ENCODE results near the gene BCR.
"Not testable (repeated sequence)": the region's sequence is repeated elsewhere in the genome, so short reads cannot be mapped to it uniquely, and the experiment has no call there.

The BCR gene

DNA sequence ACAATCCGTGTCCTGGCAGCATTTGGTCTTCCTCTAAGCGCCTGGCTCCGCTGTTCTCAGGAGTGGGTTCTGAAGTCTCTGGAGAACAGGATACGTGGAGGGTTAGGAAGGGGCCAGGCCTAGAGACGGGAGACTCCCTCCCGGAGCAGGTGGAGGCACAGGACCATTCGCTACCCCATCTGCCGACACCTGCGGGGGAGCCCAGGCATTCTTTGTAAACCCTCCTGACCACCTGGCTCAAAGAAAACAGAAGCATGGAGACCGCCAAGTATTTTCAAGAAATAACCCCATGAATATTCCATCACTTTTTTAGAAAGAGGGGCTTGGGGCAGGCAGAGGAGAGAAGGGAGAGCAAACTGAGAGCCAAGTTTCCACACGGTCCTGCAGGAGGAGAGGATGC lies 136.3 kb downstream of the BCR start:
- not testable (repeated sequence) for DNase-seq (ENCODE audit: low read depth in 2 of 2)

DNA sequence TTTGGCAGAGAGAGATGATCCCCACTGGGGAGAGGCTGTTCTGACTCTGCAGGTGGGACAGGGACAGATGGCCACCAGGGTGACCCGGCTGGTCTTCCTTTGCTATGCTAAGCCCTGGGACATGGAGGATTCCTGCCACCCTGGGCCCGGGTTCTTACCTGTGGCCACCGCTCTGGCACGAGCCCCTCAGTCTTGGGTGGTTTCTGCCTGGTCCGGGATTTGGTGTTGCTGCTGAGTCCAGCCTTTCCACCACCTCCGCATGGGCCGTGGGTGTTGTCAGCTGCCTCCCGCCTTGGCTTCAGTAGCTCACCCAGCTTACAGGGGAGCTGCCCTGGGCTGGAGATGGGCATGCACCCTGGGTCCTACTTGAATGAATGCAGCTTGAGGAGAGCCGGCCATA lies 138.0 kb downstream of the BCR start:
- not testable (repeated sequence) for DNase-seq (ENCODE audit: low read depth in 2 of 2)

DNA sequence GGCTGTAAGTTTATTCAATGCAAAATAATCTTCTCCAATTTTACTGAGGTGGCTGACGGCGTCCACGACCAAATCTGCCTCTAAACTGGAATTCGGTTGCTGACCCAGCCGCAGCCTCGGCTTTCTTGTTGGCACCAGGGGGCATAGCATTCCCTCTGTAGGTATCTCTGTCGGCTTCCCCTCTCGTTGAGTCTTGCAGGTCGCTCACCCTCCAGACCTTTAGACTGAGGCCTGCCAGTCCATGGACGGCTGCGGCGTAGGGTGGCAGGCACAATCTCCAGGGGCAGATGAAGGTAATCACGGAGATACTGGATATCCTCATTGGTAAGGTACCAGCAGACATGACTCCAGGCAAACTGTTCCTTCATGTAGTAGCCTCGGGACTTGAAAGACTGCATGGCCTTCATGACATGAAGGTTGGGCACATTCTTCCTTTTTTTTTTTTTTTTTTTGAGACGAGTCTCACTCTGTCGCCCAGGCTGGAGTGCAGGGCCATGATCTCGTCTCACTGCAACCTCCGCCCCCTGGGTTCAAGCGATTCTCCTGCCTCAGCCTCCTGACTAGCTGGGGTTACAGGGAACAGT lies 142.3 kb downstream of the BCR start:
- DNase-seq (ENCODE audit: low read depth in 2 of 2) = not testable (repeated sequence)

DNA sequence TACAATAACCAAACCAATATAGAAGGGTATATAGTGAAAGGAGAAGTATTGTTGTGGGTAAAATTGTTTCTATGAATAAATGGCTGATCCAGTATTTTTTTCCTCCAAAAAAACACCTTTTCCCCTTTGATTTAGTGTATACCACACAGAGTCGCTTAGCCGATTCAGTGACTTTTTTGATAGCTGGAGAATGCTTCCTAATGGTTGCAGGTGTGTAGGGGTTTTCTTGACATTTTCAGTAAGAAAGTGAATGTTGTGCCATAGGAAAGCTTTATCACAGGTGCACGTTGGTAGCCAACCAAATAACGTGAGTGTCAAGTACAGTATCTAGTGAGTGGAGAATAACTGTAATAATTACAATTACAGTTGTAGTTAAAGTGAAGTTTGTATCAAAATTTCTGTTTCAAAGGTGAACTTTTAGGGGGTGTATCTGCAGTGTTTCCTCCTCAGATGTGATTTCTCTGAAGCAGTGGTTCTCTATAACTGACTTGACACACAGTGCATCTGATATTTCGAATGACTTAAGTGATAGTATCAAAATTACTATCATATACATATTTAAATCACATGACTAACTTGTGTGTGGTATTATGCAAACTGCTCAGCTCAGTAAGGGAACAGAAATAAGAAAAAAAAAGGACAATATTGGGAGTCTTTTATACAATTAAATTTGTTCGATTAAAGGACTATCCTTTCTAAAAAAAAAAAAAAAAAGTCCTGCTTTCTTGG lies 143.8 kb downstream of the BCR start:
- DNase-seq (ENCODE audit: low read depth in 2 of 2) = not testable (repeated sequence)

DNA sequence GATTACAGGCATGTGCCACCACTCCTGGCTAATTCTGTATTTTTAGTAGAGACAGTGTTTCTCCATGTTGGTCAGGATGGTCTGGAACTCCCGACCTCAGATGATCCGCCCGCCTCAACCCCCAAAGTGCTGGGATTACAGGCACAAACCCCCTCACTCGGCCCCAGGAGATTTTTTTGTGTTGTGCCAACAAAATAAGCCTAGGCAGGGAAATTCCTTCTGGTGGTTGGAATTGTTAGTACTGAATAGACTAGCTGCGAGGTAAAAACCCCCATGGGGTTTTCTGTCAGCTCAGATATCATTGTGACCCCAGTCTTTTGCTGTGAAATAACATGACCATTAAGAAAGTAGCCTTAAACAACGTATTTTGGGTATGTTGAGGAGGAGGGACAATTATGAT lies 144.9 kb downstream of the BCR start:
- no peak for DNase-seq (ENCODE audit: low read depth in 2 of 2)

GRCh38 chr22:23333822-23334221 lies 153.5 kb downstream of the BCR start:
- DNase-seq (ENCODE audit: low read depth in 2 of 2) = not testable (repeated sequence)

DNA sequence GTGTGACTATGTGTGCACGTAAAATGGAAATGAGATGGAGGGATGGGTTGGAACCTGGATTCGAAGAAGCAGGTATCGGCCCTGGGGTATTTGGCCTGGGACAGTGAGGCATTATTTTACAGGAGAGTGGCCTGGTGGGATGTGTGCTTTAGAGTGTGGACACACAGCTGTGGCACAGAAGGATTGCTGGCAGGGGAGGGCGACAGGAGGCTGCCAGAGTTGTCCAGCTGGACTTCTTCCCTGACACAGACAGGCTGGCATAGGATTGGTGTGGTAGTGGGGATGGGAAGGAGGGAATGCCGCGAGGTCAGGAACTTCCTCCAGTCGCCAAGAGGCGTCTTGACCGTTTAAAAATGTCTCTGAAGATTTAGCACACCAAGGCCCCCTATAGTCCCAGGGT lies 157.4 kb downstream of the BCR start:
- not testable (repeated sequence) for DNase-seq (ENCODE audit: low read depth in 2 of 2)

- not testable (repeated sequence) for DNase-seq (ENCODE audit: low read depth in 2 of 2)
These were observed 161.8 kb downstream of the BCR start for GRCh38 chr22:23341942-23342695.

DNA sequence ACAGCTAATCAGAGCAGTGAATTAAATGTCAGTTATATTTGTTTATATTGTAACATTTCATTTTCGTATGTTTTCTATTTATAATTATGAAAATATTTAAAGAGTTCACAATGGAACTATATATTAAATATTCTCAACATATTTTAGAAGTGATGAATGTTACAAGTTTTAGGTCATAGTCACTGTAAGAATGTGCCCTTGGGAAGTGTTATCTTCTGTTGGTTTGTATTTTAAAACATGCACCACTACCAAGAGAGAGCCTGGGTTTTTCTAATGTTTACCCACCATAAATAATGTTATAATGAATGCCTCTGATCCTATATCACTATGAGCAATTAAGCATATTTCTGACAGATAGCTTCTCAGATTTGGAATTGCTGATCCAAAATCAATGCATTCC lies 171.0 kb downstream of the BCR start:
- DNase-seq (ENCODE audit: low read depth in 2 of 2) = no peak

DNA sequence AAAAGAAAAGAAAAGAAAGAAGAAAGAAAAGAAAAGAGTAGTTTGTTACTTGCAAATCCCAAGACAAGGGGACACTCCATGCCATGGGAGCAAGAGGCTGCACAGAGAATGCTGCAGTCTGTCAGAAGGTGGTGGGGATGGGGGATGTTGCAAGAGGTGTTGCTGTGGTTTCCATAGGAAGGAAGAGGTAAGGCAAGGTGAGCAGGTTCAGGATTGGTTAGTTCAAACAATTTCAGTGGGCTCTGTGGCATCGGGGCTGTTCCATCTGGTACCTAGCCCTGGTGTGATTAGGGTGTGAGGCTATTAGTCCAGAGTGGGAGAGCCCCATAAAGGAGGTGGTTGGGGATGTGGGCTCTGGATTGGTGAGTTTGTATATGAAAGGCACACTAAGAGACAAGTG lies 172.7 kb downstream of the BCR start:
- DNase-seq (ENCODE audit: low read depth in 2 of 2) = no peak

GRCh38 chr22:23353696-23354095 lies 173.4 kb downstream of the BCR start:
- DNase-seq (ENCODE audit: low read depth in 2 of 2) = no peak

DNA sequence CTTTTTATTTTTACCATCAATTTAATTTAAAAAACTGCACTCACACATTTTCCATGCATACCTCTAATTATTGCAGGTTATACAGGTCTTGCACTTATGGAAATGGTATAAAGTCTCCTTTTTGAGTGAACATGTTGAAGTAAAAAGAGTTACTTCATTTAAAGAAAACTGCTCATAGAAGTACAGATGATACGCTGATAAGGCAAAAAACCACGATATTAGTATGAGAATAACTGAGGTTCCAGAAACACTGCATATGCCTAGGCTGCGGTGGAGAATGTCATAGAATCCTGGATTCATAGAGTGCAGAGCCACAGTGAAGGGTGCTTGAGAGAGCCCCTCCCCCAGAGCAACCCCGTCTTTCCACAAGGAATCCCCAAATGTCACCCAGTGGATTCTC lies 175.8 kb downstream of the BCR start:
- DNase-seq (ENCODE audit: low read depth in 2 of 2) = no peak

GRCh38 chr22:23357053-23357452 lies 176.7 kb downstream of the BCR start:
- no peak for DNase-seq (ENCODE audit: low read depth in 2 of 2)

DNA sequence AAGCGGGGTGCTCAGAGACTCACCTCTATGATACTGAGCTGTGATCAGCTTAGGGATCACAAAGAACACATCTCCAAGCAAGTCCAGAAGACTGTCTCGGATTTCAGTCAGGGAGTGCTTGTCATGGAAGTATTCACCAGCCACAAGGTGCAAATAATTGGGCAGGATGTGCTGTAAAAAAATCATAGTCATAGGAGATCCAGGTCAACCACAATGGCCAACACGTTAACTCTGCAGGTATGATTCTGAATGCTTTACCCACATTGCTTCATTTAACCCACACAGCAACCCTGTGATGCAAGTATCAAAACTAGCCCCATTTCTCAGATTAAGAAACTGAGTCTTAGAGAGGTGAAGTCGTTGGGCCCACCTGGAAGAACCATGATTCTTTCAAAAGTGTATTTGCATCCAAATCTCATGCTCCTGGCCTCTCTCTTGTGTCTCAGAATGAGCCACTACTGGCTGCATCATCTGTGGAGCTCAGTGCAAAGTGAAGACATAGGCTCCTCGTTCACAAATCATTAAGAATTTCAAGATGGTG lies 179.3 kb downstream of the BCR start:
- no peak for DNase-seq (ENCODE audit: low read depth in 2 of 2)

GRCh38 chr22:23361676-23362075 lies 181.4 kb downstream of the BCR start:
- DNase-seq (ENCODE audit: low read depth in 2 of 2) = no peak

DNA sequence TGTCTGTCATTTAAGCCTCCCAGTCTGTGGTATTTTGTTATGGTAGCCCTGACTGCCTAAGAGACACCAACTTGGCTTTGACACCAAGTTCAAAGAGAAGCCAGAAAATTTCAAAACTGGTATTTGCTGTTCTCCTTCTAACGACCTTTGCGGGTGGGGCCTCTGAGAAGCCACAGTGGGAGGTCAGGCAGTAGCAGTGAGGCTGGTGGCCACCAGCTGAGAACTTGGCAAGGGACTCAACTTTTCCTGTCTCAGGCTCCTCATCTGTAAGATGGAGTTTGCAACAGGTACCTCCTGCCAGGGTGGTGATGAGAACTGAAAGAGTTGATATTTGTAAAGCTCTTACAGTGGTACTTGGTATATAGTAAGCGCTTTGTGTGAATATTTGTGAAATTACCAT lies 183.4 kb downstream of the BCR start:
- no peak for DNase-seq (ENCODE audit: low read depth in 2 of 2)

DNA sequence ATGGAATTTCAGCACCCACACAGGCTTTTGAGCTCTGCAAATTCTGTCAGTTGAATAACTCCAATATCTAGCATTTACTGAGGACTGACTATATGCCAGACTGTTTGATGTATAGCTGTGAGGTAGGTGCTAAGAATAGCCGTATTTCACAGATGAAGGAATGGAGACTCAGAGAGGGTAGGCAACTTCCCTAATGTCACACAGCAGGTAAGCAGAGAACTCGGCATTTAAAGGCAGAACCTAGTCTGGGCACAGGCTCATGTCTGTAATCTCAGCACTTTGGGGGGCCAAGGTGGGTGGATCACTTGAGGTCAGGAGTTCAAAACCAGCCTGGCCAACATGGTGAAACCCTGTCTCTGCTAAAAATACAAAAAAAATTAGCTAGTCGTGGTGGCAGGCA lies 184.1 kb downstream of the BCR start:
- DNase-seq (ENCODE audit: low read depth in 2 of 2) = no peak

DNA sequence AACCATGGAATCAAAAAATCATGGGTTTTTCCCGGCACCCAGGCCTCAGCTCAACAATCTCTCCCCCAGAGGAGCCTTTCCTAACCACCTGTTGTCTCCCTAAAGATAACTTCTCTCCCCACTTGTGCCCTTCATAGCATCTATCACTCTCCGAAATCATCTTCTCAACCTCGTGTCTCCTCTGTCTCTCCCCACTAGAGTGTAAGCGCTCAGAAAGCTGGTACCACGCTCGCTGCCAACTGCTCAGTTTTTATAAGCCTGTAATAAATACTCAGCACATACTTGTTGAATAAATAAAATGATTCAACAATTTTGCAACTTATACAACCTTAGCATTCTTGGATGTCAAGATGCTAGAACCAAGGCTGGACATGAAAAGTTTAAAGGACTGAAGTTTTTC lies 185.2 kb downstream of the BCR start:
- DNase-seq (ENCODE audit: low read depth in 2 of 2) = no peak

- DNase-seq (ENCODE audit: low read depth in 2 of 2) = no peak
These were observed 185.7 kb downstream of the BCR start for GRCh38 chr22:23365961-23366360.

DNA sequence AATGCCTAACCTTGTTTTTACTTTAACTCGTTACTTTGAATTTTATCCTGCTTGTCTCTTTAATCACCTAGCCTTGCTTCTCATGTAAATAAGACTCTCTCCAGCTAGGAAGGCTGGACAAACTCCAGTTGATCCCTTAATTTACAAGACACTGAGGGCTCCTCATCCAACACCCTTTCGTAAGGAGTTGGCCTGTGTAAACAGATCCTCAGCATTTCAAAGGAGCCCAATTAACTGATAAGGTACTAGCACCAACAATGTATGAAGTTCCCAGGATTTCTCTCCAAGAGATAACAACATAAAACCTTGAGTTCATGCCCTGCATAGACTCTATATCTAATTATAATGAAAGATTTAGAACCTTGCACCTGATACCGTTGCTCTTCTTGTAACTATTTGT lies 186.9 kb downstream of the BCR start:
- not testable (repeated sequence) for DNase-seq (ENCODE audit: low read depth in 2 of 2)
